K562 (cell line): ENCODE measurements around the gene RDH13. TPM values are rescaled to one million over a fixed set of nuclear protein-coding genes. Genes with fewer than 3 reads are reported as not detected.

ENCODE experiments used
- ATF4 ChIP-seq: fragments of 450-650 bp; formaldehyde crosslinking; IDR thresholded peaks from 2 replicates; pipeline ENCODE4 v1.4.0; 2022; ENCODE audit warnings: mild to moderate bottlenecking, moderate library complexity
- CC2D1A ChIP-seq: fragments of 450-650 bp; IDR thresholded peaks from 2 replicates; pipeline ENCODE4 v1.6.1; 2017; ENCODE audit warnings: mild to moderate bottlenecking
- CGGBP1 ChIP-seq: fragments of 250-450 bp; sonication (Bioruptor Pico); IDR thresholded peaks from 2 replicates; pipeline ENCODE4 v1.9.0; 2021; ENCODE audit warnings: mild to moderate bottlenecking
- DACH1 ChIP-seq: fragments of 450-650 bp; IDR thresholded peaks from 2 replicates; pipeline ENCODE4 v1.6.1; 2018; ENCODE audit not compliant: partially characterized antibody
- HLTF ChIP-seq: fragments of 450-650 bp; IDR thresholded peaks from 2 replicates; pipeline ENCODE4 v1.6.1; 2016
- PHB2 ChIP-seq: fragments of 450-650 bp; IDR thresholded peaks from 2 replicates; pipeline ENCODE4 v1.6.1; 2017; ENCODE audit warnings: low read depth
- PHF8 ChIP-seq: fragments of 200-600 bp; sonication (generic); IDR thresholded peaks from 2 replicates; pipeline ENCODE4 v1.6.1; 2012; ENCODE audit warnings: mixed run types, mild to moderate bottlenecking, inconsistent platforms, low read length, moderate library complexity, borderline replicate concordance
- POLR2A ChIP-seq: fragments of 450-650 bp; conservative IDR thresholded peaks from 2 replicates; pipeline ENCODE4 v1.6.1; 2016
- POLR2AphosphoS5 ChIP-seq: IDR thresholded peaks from 2 replicates; pipeline ENCODE4 v1.6.1; 2011; ENCODE audit warnings: mild to moderate bottlenecking, low read depth, low read length, moderate library complexity; ENCODE audit not compliant: control insufficient read depth, insufficient read depth
- PURB ChIP-seq: sonication (generic); formaldehyde crosslinking; IDR thresholded peaks from 2 replicates; pipeline ENCODE4 v1.9.0; 2021; ENCODE audit warnings: low read depth, mild to moderate bottlenecking, missing genetic modification reagents
- RERE ChIP-seq: sonication (generic); formaldehyde crosslinking; IDR thresholded peaks from 2 replicates; pipeline ENCODE4 v1.8.0; 2023; ENCODE audit warnings: missing genetic modification reagents, mild to moderate bottlenecking, borderline replicate concordance
- SRSF7 ChIP-seq: fragments of 200-400 bp; formaldehyde crosslinking; optimal IDR thresholded peaks from 2 replicates; pipeline ENCODE3; 2017; ENCODE audit warnings: mild to moderate bottlenecking, low read depth, low read length
- TCF7L2 ChIP-seq: fragments of 150-350 bp; IDR thresholded peaks from 2 replicates; pipeline ENCODE4 v1.6.1; 2016; ENCODE audit warnings: low read depth, mild to moderate bottlenecking, low read length, moderate library complexity
- ZBTB34 ChIP-seq: fragments of 250-450 bp; sonication (Bioruptor Pico); IDR thresholded peaks from 2 replicates; pipeline ENCODE4 v1.8.0; 2021; ENCODE audit warnings: mild to moderate bottlenecking, moderate library complexity
- ZBTB7A ChIP-seq: IDR thresholded peaks from 2 replicates; pipeline ENCODE4 v1.6.1; 2011; ENCODE audit warnings: low read depth, mild to moderate bottlenecking, low read length, moderate library complexity, borderline replicate concordance; ENCODE audit not compliant: control insufficient read depth
- ZNF133 ChIP-seq: fragments of 250-450 bp; sonication (Bioruptor Pico); IDR thresholded peaks from 2 replicates; pipeline ENCODE4 v1.4.0; 2020; ENCODE audit warnings: mild to moderate bottlenecking
- ZNF57 ChIP-seq: fragments of 450-650 bp; formaldehyde crosslinking; IDR thresholded peaks from 2 replicates; pipeline ENCODE4 v1.4.0; 2020; ENCODE audit warnings: mild to moderate bottlenecking, moderate library complexity
- ZNF639 ChIP-seq, 2 experiments: fragments of 200-800 bp in 1 of 2; sonication (Bioruptor generic) in 1 of 2; sonication (generic) in 1 of 2; formaldehyde crosslinking in 1 of 2; IDR thresholded peaks in 1 of 2; conservative IDR thresholded peaks in 1 of 2; 2 replicates each; pipeline versions ENCODE4 v1.5.0 to v1.6.1; 2016 to 2020; ENCODE audit warnings: missing compliant biosample characterization in 1 of 2, missing genetic modification characterization in 1 of 2, missing genetic modification reagents in 1 of 2
- polyA plus RNA-seq, 8 experiments: library from polyadenylated mRNA; depleted of rRNA in 4 of 8; stranded (reverse) in 5 of 8; unstranded in 3 of 8; fragments of >200 nt; fragmentation: Nextera tagmentation in 2 of 8; fragmentation: Illumina TruSeq in 1 of 8; extraction: Ambion mirVana in 2 of 8; extraction: Trizol in 1 of 8; gene quantifications; 2 replicates each; pipeline versions ENCODE4 v1.2.1 to v1.2.3, GENCODE V29; 2011 to 2014; ENCODE audit warnings: inconsistent platforms in 1 of 8, missing spikeins in 1 of 8
- total RNA-seq, 7 experiments: library from RNA; depleted of rRNA in 6 of 7; stranded (reverse); fragments of >200 nt in 6 of 7; fragmentation: Illumina TruSeq in 2 of 7; extraction: Trizol in 2 of 7; gene quantifications; 2 replicates each; pipeline versions ENCODE4 v1.2.1 to v1.2.3, GENCODE V29; 2011 to 2021; ENCODE audit warnings: low replicate concordance in 1 of 7

Gene RDH13
- total and polyA plus RNA-seq, 9 of the 15 experiments (the other 6 are each of a cell fraction or from before 2014, with no cell fraction given): 7.5 to 70.3 (median 39.5) TPM

- TF ChIP-seq ZBTB34 (CRISPR knock-in tag) (no peak), PHF8 (peak; percentile 72; the same call in 1 of the 2 replicates), DACH1 (no peak), ZNF133 (CRISPR knock-in tag) (no peak), TCF7L2 (no peak), POLR2AphosphoS5 (peak; percentile 55; the same call in 1 of the 2 replicates), ATF4 (CRISPR knock-in tag) (peak; percentile 37; the same call in 1 of the 2 replicates), POLR2A (peak; percentile 78), CGGBP1 (CRISPR knock-in tag) (no peak), SRSF7 (no peak), CC2D1A (no peak), ZNF57 (CRISPR knock-in tag) (peak; percentile 67; the same call in 1 of the 2 replicates), PHB2 (no peak), PURB (CRISPR knock-in tag) (no peak), ZNF639 (CRISPR knock-in tag; conservative IDR thresholded peaks at IDR 0.05 in 1 of 2, IDR thresholded peaks at IDR 0.05 in 1 of 2) (0 out of 4 replicates have a peak, but pooled peaks of 1 of the 2 experiments have one; percentile 0), ZBTB7A (peak; percentile 94), RERE (CRISPR knock-in tag) (no peak), HLTF (no peak)
These were observed 18.2 kb upstream of the RDH13 start (continued) for GRCh38 chr19:55080968-55081769.
